Left ventricle myocardium inferior (tissue), 1 donor: Measurements from ENCODE around the gene CSNK1E. TPM values are rescaled to one million over a fixed set of nuclear protein-coding genes. Genes with fewer than 3 reads are reported as not detected.

Source experiments
- DNase-seq: peaks from one replicate; pipeline ENCODE4 v3.0.0-alpha.2; 2020
- H3K27ac ChIP-seq: fragments of 200-600 bp; replicated peaks from 2 replicates; pipeline ENCODE4 v1.8.0; 2021
- H3K27me3 ChIP-seq: fragments of 200-600 bp; 2 replicates; pipeline ENCODE4 v1.8.0; 2021; ENCODE audit warnings: low read depth
- H3K36me3 ChIP-seq: fragments of 200-600 bp; 2 replicates; pipeline ENCODE4 v1.8.0; 2021
- H3K4me1 ChIP-seq: fragments of 200-600 bp; 2 replicates; pipeline ENCODE4 v1.8.0; 2021
- H3K4me3 ChIP-seq: fragments of 200-600 bp; 2 replicates; pipeline ENCODE4 v1.8.0; 2021; ENCODE audit warnings: mild to moderate bottlenecking, moderate library complexity
- H3K9me3 ChIP-seq: fragments of 200-600 bp; replicated peaks from 2 replicates; pipeline ENCODE4 v1.8.0; 2021
- intact Hi-C: fragments of 100-400 bp; cut with micrococcal nuclease; formaldehyde crosslinking; loops from one replicate; pipeline ENCODE4 v1.11.0; 2022
- total RNA-seq: library from RNA; stranded (reverse); fragmentation: NEBNext Ultra II Directional; extraction: Animal tissue kit (Norgen Biotek cat#: 25700); gene quantifications from one replicate; pipeline ENCODE4 v1.2.1, GENCODE V29; 2021
- TF ChIP-seq, protein P1 (sequence below): fragments of 200-600 bp; IDR thresholded peaks from 2 replicates; pipeline ENCODE4 v1.8.0; 2021; ENCODE audit warnings: antibody characterized with exemption, mild to moderate bottlenecking, borderline replicate concordance
- donor health status: DM: no; HTN: yes; CAD: no; lungs with severe emphysema.

Gene CSNK1E
- total RNA-seq, 1 donor from 2014 or later: 76.1 TPM

DNA sequence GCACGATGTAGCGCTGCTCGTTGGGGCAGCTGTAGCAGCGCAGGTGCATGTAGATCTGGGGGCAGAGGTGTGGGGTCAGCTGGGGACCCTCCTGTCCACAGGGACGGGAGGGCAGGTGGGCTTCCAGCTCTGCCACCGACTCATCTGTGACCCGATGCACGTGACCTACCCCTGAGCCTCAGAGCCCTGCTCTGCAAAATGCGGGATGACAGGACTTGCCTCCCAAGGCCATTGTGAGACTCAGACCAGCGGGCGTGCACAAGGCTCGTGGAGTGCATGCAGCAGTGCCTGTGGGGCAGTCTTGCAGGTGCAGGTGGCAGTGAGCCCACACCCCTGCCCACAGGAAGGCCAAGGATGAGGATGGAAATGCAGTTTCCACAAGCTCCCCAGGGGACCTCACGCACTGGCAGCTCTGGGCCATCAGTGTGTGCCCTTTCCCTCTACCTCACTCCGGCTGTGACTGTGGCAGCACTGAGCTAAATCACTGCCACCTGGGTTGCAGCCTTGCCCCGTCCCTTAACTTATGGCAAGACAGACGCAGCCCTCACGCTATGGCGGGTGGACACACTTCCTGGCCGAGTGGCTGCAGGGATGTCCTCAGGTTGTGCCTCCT is 71.1 kb downstream of the CSNK1E start:
- Histone ChIP-seq H3K4me1 (peaks cover 69% of the 10 kb centered on the region), H3K27me3 (no peaks in the 10 kb centered on the region), H3K27ac (peak overlapping the region; percentile 79), H3K4me3 (no peak overlapping the region), H3K36me3 (peaks cover 41% of the 10 kb centered on the region), H3K9me3 (peaks cover 4% of the 10 kb centered on the region)
- intact Hi-C loops: no loop called here
- TF ChIP-seq, protein P1, sequence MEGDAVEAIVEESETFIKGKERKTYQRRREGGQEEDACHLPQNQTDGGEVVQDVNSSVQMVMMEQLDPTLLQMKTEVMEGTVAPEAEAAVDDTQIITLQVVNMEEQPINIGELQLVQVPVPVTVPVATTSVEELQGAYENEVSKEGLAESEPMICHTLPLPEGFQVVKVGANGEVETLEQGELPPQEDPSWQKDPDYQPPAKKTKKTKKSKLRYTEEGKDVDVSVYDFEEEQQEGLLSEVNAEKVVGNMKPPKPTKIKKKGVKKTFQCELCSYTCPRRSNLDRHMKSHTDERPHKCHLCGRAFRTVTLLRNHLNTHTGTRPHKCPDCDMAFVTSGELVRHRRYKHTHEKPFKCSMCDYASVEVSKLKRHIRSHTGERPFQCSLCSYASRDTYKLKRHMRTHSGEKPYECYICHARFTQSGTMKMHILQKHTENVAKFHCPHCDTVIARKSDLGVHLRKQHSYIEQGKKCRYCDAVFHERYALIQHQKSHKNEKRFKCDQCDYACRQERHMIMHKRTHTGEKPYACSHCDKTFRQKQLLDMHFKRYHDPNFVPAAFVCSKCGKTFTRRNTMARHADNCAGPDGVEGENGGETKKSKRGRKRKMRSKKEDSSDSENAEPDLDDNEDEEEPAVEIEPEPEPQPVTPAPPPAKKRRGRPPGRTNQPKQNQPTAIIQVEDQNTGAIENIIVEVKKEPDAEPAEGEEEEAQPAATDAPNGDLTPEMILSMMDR: no peak
- no peak for DNase-seq

DNA sequence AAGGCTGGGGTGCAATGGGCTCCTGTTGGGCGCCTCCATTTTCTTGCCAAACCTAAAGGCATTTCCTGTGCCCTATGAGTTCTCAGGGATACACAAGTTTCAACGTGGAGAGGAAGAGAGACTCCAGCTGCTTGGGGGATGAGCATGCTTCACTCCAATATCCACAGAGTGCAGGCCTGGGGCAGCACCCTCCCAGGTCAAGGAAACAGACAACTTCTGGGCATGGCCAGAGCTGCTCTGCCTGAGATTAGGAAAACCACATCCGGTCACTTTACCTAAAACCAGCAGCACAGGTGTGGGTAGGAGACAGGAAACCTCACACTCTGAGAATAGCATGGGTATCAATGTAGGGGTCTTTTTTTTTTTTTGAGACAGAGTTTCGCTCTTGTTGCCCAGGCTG is 73.1 kb downstream of the CSNK1E start:
- Histone ChIP-seq H3K27ac (peak overlapping the region; percentile 70), H3K36me3 (peaks cover 41% of the 10 kb centered on the region), H3K4me1 (peaks cover 72% of the 10 kb centered on the region), H3K27me3 (no peaks in the 10 kb centered on the region), H3K9me3 (no peaks in the 10 kb centered on the region), H3K4me3 (no peak overlapping the region)
- DNase-seq: no peak
- TF ChIP-seq, protein P1: no peak
- intact Hi-C loops: no loop called here

DNA sequence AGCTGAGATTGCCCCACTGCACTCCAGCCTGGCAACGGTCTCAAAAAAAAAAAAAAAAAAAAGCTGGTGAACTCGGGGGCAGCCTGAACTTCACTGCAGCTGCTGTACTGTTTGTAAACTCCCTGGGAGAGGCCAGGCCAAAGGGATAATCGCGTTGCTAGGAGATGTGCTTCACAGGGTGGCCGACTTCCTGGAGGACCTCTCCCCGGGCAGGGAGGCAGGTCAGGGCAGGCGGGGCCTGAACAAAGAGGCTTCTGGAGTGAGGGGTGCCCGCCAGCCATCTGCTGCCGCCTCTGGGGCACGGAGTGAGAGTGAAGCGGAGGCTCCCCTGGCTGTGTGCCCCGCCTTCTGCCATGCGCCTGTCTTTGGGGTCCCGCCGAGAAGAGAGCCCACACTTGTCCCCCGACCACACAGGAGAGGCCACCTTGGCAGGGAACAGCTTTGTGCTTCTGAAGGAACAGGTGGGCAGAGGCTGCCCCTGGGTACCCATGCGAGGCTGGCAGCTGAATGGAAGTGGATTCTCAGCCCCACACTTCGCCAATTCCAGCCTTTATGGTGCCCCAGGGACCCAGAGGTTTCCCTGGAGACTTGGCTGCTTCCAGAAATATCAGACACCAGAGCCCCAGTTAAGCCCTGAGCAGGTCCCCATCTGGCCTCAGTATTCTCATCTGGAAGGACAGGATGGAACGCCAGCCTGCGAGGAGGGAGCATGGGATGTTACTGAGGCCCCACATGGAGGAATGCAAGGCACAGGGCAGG is 74.0 kb downstream of the CSNK1E start:
- peak overlapping the region; percentile 70 for H3K27ac ChIP-seq
- intact Hi-C loops: no loop called here
- no peak overlapping the region for H3K4me3 ChIP-seq
- H3K9me3 ChIP-seq: no peaks in the 10 kb centered on the region
- H3K4me1 ChIP-seq: peaks cover 81% of the 10 kb centered on the region
- peak; percentile 42 for DNase-seq
- H3K36me3 ChIP-seq: peaks cover 41% of the 10 kb centered on the region
- TF ChIP-seq, protein P1: no peak
- no peaks in the 10 kb centered on the region for H3K27me3 ChIP-seq

DNA sequence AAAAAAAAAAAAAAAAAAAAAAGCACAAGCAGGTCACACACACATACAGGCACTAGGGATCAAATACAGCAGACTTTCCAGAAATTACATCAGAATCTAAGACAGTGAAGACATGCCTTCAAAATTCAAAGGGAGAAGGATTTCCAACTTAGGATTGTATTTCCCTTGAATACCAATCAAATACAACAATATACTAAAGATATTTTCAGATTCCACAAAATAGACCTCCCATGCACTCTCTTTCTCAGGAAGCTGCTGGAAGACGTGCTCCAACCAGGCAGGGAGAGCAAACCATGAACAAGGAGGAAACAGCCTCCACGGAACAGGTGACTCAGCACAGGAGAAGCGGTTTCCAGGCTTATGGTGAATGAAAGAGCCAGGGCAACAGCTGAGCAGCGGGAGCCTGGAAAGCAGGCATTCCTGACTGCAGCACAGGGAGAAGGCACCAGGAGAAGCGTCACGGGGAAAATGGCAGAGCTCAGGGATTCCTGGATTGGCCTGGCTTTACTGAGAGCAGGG is 76.4 kb downstream of the CSNK1E start:
- peaks cover 83% of the 10 kb centered on the region for H3K4me1 ChIP-seq
- intact Hi-C loops: no loop called here

More for the DNA sequence above, 76.4 kb downstream of the CSNK1E start:
- Histone ChIP-seq H3K27ac (peak overlapping the region; percentile 42), H3K36me3 (peaks cover 41% of the 10 kb centered on the region), H3K27me3 (no peaks in the 10 kb centered on the region), H3K4me3 (no peak overlapping the region), H3K9me3 (no peaks in the 10 kb centered on the region)
- TF ChIP-seq, protein P1: no peak
- no peak for DNase-seq

Other genes starting within 250 kb of the CSNK1E start
- not detected for gene SLC16A8, start 233.2 kb downstream of the CSNK1E start, total RNA-seq
- gene BAIAP2L2, start 206.7 kb downstream of the CSNK1E start, total RNA-seq: 0.16 TPM
- 14.1 TPM for gene PLA2G6, start 135.6 kb downstream of the CSNK1E start, total RNA-seq
- gene MAFF, start 115.4 kb downstream of the CSNK1E start, total RNA-seq: 4.7 TPM
- gene TMEM184B, start 44.4 kb downstream of the CSNK1E start, total RNA-seq: 50.6 TPM
- 45.7 TPM for gene KCNJ4, start 137.8 kb upstream of the CSNK1E start, total RNA-seq
- gene KDELR3, start 150.7 kb upstream of the CSNK1E start, total RNA-seq: 6.0 TPM
- 228 TPM for gene DDX17, start 188.9 kb upstream of the CSNK1E start, total RNA-seq